Measurements from ENCODE around the gene COL1A2.

GRCh38 chr7:94392393-94392786 is 2.3 kb upstream of the COL1A2 start:
- TF ChIP-seq USF2 (CRISPR knock-in tag; IDR thresholded peaks at IDR 0.05) (no peak), NR3C1 (CRISPR knock-in tag; conservative IDR thresholded peaks at IDR 0.05; ENCODE audit: low read depth) (no peak), MAX (CRISPR knock-in tag; IDR thresholded peaks at IDR 0.05) (no peak)

Data from WTC11 (cell line).